HG02885 (cell line): ENCODE data around the gene CRIM1.
A peak's percentile ranks its signal among the peaks of the same experiment; 100 is the strongest.

Source experiments
- ATAC-seq: cut with Tn5 transposase; IDR thresholded peaks from one replicate; pipeline ENCODE4 v1.9.1; 2021; ENCODE audit warnings: mild to moderate bottlenecking; ENCODE audit not compliant: unreplicated experiment, poor library complexity

CRIM1 gene

DNA sequence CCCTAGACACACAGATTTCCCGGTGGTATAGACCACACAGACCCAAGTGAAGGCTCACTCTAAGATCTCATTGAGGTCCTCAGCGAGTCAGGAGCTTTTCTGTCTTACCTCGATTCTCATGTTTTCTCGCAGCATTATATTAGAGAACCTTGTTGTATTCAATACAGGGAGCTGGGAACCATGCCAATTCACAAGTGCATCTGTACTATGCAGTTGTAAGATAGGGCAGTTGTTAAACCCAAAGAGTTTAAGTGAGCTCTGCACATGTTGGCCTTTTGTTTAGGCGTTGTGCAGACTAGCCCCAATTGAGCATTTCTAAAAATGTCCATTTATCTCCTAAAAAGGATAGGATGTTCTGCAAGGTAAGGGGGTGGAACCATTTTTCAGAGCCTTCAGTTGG, 182.8 kb downstream of the CRIM1 start:
- ATAC-seq, result no peak

GRCh38 chr2:36539631-36540030, 184.1 kb downstream of the CRIM1 start:
- peak; percentile 65 for ATAC-seq

DNA sequence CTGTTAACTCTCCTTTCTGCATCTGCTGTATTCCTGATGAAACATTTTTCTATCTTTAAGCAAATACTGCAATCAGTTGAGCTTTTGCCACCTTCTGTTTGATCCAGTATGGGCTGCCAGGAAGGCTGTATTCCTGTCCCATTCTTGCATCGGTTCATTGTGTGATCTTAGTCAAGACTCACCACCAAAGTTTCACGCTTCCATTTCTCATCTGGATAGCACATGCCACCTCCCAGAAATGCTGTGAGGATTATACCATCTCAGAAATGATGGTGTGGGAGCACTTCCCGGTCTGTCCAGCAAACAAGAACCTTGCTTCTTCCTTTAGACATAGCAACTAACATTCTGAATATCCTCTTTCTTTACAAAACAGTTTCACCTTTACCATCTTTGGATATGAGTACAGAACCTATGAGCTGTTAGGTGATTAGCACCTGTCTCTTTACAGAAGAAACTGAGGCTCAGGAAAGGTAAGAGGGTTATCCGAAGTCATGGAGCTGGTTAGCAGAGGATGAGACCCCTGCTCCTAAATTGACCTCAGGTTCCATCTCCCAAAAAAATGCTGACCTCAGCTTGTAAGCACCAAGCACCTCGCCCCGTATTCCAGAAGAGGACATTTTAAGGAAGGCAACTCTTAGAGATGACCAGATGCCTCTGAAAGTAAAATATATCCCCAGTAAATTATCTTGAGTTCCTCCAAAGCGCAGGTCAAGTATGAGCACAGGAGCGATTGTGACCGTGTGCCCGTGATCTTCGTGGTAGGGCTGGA, 185.6 kb downstream of the CRIM1 start:
- no peak for ATAC-seq

- no peak for ATAC-seq
Measured at GRCh38 chr2:36541891-36542595, 186.5 kb downstream of the CRIM1 start.

- ATAC-seq, result no peak
Measured at GRCh38 chr2:36544638-36545338, 189.2 kb downstream of the CRIM1 start.

GRCh38 chr2:36545871-36546416, 190.4 kb downstream of the CRIM1 start:
- ATAC-seq, result no peak

- no peak for ATAC-seq
Measured at GRCh38 chr2:36547906-36548305, 192.3 kb downstream of the CRIM1 start.

GRCh38 chr2:36549165-36549574, 193.6 kb downstream of the CRIM1 start:
- no peak for ATAC-seq

DNA sequence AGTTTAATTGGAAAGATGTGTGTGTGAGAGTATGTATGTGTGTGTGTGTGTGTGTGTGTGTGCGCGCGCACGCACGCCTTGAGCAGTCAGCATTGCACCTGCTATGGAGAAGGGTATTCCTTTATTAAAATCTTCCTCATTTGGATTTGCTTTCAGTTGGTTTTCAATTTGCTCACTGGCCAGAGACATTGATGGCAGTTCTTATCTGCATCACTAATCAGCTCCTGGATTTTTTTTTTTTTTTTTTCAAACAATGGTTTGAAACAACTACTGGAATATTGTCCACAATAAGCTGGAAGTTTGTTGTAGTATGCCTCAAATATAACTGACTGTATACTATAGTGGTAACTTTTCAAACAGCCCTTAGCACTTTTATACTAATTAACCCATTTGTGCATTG, 194.4 kb downstream of the CRIM1 start:
- no peak for ATAC-seq

GRCh38 chr2:36553683-36554082, 198.1 kb downstream of the CRIM1 start:
- no peak for ATAC-seq

- no peak for ATAC-seq
Measured at GRCh38 chr2:36554531-36554930, 199.0 kb downstream of the CRIM1 start.

- ATAC-seq, result no peak
Measured at GRCh38 chr2:36555789-36556188, 200.2 kb downstream of the CRIM1 start.

DNA sequence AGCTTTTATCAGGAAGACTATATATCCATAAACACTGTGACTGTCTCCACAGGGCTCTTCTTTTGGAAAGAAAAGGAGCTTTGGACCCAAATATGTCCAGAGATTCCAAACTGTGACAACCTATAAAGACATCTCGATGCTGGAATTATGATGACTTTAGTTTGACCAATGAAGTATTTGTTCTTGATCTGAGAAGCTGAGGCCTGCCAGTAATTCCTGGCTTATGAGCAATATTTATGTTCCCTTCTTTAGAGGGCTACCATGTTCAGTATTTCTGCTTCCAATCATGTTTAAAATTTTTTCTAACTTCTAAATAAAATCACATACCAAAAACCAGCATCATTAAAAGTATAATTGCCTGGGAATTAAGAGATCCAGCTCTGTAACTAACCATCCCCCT, 201.3 kb downstream of the CRIM1 start:
- no peak for ATAC-seq

DNA sequence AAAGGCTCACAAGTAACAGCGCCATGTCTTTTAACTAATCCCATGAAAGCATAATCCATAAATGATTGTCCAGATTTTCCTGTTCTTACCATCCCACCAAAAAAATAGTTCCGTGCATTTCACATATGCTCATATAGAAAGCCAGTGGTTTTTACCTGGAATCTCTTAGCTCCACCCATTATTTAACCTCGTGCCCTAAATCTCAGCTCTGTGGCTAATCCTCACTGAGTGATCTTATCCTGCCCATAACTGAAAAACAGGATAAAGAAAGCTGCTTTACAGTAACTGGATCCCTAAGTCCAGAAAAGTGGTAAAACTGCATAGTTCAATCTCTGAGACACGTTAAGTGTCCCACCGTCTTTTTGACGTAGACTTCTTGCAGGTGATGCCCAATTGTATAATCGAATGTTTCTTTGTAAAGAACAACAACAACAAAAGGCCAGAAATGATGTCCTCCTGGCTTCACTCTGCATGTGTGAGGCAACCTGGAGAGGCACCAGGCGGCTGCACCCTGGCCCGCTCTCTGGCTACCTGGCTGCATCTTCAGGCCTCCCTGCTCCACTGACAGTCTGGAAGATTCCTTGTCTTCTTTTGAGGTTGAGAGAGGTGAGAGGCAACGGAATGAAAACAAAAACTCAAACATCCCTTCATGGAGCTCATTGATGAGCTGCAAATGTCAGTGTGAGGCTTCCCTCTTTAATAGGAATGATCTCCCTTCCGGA, 203.8 kb downstream of the CRIM1 start:
- no peak for ATAC-seq

DNA sequence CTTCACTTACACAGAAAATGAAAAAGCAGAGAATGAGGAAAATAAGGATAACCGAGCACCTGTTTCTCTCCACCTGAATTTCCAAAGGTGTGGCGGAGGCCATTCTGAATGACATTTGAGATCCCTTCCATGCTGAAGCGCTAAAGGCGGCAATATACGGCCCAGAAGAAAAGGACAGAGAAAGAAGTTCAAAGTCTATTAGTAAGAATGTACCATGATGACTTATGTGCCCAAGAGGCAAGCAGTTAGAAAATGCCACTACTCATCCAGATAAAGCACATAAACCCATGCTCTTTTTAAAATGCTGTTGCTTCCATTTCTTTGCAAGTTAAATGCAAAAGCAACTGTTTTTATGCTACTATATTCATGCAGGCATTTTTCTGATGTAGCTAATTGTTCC, 205.1 kb downstream of the CRIM1 start:
- ATAC-seq, result no peak

DNA sequence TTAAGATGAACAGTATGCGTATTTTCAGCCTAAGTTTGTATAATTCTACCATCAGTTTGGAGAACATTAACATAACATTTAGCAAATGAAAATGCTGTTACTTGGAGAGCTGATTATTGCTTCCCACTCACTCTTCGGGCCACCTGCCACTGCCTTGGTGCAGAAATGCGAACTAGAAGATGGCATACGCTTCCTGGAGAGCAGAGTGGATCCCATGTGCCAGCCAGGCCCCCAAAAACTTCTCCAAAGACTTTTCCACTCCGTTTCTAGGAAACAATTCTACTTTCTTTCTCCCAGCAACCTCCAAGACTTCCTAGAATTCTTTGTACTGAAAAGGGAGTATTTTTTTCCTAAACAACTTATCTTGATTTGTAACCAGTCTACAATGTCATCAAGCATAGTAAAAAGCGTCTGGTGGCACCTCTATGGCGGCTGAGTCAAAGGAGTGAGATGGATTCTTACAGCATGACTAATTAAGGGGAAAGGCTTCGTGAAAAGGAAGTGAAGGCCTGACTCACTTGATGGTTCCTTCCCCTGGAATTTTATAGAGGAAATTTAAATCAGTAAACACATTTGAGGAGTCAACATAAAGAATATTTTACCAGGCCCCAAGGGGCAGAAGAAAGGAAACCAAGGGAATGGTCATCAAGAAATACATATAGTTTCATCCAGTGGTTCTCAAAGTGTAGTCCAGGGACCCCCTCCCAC, 205.8 kb downstream of the CRIM1 start:
- no peak for ATAC-seq

DNA sequence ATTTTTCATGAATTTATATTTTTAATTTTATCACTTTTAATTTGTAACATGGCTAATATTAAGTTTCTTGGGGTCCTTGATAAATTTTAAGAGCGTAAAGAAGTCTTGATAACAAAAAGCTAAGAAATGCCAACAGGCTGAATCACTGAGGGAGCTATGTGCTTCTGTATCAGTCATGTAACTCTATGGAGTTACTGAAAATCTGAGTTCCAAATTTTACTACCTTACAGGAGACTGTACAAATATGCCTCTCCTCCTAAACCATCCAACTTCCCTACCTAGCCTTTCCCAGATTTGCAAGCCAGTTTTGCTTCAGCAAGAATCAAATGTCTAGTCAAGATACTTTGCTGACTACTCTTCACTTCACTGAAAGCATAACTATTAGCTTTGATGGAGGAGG, 206.7 kb downstream of the CRIM1 start:
- no peak for ATAC-seq

DNA sequence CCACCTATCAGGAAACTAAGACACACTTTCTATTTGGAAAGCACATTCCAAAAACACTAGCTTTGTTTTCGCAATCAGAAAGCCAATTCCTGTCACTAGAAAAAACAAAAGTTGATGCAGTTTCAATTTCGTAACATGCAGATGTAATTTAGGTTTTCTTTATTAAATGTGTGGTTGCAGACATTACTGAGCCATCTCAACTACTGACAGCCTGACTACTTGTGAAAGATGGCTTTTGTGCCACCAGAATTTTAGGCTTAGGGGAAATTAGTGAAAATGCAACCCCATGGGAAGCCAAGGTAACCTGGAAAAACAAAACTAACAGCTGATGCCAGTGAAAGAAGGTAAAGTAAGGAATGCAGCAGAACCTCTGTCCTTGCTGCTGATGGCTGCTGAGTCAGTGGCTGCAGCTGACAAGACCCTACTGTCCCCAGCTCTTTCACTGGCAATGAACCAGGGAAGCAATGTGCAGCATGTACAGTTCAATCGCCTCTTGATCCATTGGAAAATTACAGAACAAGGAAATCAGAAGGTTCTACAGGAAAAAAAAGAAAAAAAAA, 207.5 kb downstream of the CRIM1 start:
- no peak for ATAC-seq

- no peak for ATAC-seq
Measured at GRCh38 chr2:36564377-36564930, 208.9 kb downstream of the CRIM1 start.
